ENCODE measurements around the gene SRD5A1.
"Not testable (repeated sequence)": the region's sequence is repeated elsewhere in the genome, so short reads cannot be mapped to it uniquely, and the experiment has no call there.

The SRD5A1 gene

DNA sequence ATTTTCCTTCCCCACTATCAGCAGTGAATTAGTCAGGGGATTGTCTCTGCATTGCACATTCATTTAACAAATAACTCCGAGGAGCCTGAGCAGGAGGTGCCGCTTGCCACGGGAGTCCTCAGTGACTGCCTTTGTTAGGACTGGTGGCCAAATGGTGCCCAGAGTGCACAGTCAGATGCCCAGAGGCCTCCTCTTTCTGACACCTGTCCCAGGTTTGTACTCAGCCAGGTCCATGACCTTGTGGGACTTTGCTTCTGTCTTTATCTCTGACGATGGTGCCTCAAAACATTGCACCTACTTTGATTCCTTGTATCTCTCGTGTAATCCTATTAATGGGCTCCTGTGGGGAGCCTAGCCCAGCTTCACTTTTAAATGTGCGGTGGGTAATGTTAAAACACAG is 4.3 kb downstream of the SRD5A1 start:
- peak overlapping the region; percentile 80 for H3K27ac ChIP-seq
- DNase-seq (ENCODE audit: low read depth, low spot score) = no peak

DNA sequence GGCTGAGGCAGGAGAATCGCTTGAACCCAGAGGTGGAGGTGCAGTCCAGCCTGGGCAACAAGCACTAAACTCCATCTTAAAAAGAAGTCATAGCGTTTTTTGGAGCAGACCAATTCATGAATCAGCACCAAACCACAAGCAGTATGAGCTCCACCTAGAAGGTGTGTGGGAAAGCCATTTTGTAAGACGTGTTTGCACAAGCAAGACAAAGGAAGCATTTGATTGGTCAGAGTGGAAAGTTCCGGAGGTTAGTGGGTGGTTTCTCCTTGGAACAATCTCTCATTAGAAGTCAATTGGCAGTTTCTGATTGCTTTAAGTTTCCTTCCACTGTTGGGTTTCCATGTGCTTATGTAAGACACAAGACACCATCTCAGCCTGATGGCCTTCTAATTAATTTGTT is 5.0 kb downstream of the SRD5A1 start:
- H3K27ac ChIP-seq = peak overlapping the region; percentile 80
- peak; percentile 96 for DNase-seq (ENCODE audit: low read depth, low spot score)

DNA sequence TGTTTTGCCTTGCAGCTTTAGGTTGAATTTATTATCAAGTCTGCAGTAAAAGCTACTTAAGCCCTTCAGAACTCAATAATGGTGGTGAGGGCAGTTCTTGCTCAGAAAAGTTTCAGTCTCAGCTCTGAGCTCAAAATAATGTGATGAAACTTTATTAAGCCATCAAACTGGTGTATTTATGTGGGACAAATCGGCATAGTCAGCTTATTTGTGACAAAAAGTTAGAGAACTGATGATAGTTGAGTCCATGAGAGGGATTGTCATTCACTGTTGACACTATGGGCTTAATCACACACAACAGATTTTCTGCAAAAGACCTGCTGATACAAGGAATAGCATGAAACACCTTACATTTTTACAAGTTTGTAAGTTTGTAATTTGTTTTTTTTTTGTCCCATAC is 9.4 kb downstream of the SRD5A1 start:
- no peak overlapping the region for H3K27ac ChIP-seq
- no peak for DNase-seq (ENCODE audit: low read depth, low spot score)

DNA sequence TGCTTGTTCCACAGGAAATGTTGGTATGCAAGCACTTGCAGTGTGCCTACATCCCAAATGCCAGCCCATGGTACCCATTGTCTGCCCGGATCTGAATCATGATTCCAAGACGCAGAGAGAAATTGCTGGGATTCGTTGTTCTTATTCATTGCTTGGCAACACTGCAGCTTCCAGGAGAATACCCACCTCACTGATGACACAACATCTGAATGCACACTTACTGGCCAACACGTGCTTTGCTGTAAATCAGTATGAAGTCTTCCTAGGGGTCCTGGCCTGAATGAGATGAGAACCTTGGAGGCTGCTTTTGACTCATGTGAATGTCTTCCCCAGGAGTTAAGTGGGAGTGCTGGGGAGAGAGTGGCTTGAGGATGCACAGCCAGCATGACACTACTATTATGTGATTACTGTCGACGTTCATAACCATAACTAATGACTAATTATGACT is 11.6 kb downstream of the SRD5A1 start:
- no peak for DNase-seq (ENCODE audit: low read depth, low spot score)
- H3K27ac ChIP-seq = no peak overlapping the region

- H3K27ac ChIP-seq; DNase-seq (ENCODE audit: low read depth, low spot score): not testable (repeated sequence)
Observed at GRCh38 chr5:6645571-6646362, 12.5 kb downstream of the SRD5A1 start.

- no peak for DNase-seq (ENCODE audit: low read depth, low spot score)
- H3K27ac ChIP-seq = no peak overlapping the region
Observed at GRCh38 chr5:6649186-6649585, 15.9 kb downstream of the SRD5A1 start.

DNA sequence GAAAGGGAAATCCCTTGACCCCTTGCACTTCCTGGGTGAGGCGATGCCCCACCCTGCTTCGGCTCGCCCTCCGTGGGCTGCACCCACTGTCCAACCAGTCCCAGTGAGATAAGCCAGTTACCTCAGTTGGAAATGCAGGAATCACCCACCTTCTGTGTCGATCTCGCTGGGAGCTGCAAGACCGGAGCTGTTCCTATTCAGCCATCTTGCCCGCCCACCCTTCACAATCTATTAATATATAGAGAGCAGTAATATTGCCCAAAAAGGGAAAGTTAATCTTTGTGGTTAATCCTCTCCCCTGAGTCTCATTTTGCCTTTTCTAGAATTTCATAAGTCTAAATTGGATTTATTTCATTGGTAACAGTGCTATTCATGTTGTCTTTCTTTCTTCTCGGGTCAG is 16.4 kb downstream of the SRD5A1 start:
- DNase-seq (ENCODE audit: low read depth, low spot score) = no peak
- no peak overlapping the region for H3K27ac ChIP-seq

- no peak for DNase-seq (ENCODE audit: low read depth, low spot score)
Observed at GRCh38 chr5:6652025-6652424, 18.8 kb downstream of the SRD5A1 start.

GRCh38 chr5:6655432-6655831 is 22.2 kb downstream of the SRD5A1 start:
- DNase-seq (ENCODE audit: low read depth, low spot score) = no peak
- no peak overlapping the region for H3K27ac ChIP-seq

More at GRCh38 chr5:6652025-6652424, 18.8 kb downstream of the SRD5A1 start:
- no peak overlapping the region for H3K27ac ChIP-seq

- no peak overlapping the region for H3K27ac ChIP-seq
- no peak for DNase-seq (ENCODE audit: low read depth, low spot score)
Observed at GRCh38 chr5:6656680-6657079, 23.4 kb downstream of the SRD5A1 start.

DNA sequence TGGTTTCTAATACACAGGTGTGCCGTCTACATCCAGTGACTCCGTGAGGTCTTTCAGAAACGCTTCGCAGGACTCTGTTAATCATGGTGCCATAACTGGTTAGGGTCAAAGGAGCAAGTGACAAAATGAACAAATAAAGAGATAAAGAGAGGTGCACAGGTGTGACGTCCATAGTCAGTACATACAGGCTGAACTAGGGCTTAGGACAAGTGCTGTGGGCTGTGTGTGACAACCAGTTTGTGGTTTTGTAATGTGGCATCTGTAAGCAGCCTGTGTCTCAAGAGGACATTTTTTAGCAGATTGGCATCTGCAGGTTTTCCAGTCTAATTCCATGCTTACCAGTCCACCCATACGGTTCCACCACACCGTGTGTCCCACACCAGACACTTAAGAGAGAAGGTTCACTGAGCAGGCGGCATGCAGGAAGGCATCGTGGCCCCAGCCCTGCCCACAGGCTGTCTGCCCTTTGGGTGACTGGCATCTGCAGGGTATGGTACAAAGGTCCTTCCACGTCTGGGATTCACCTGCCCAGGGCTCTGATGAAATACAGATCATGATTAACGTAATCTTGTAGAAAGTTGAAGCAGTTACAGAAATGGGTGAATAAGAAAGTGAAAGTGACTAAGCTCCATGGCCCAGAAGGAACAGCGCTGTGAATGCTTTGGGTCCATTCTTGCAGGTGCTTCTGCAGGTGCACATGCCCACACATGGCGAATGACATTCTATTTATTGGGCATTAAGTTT is 26.9 kb downstream of the SRD5A1 start:
- no peak for DNase-seq (ENCODE audit: low read depth, low spot score)
- no peak overlapping the region for H3K27ac ChIP-seq

- no peak overlapping the region for H3K27ac ChIP-seq
- no peak for DNase-seq (ENCODE audit: low read depth, low spot score)
Observed at GRCh38 chr5:6660688-6661087, 27.4 kb downstream of the SRD5A1 start.

DNA sequence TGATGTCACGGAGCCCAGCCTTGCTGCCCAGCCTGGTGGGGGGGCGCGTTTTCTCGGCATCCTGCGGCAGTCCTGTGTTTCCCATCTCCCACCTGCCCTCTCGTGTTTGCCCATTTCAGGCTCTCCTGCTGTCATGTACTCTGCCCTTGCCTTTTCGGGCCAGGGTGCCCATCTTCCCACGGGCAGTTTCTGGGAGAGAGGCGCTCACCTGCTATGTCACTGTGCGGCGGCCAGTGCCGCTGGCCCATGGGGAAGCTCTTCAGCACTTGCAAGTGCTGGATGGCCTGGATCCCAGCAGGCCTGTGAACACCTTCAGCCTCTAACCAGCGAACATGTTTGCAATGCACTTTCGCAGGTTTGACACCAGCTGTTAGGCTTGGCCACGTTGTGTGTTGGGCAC is 33.5 kb downstream of the SRD5A1 start:
- no peak for DNase-seq (ENCODE audit: low read depth, low spot score)
- H3K27ac ChIP-seq = no peak overlapping the region

- no peak for DNase-seq (ENCODE audit: low read depth, low spot score)
- H3K27ac ChIP-seq = no peak overlapping the region
Observed at GRCh38 chr5:6667648-6668047, 34.4 kb downstream of the SRD5A1 start.

GRCh38 chr5:6668717-6669116 is 35.5 kb downstream of the SRD5A1 start:
- DNase-seq (ENCODE audit: low read depth, low spot score); H3K27ac ChIP-seq: not testable (repeated sequence)

DNA sequence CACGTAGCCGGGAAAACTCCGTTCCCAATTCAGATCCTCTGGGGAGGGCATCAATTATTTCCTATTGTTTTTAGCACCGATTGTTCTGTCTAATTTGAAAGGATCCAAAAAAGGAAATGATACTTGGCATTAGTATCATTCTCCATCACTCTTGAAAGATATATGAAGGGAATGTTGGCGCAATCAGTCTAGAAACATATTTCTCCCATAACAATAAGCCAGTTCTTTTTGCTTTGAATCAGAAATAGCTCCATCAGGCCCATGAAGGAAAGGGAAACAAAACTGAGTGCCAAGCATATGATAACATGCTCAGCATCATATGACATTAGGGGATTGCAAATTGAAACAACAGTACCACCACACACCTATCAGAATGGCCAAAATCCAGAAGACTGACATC is 39.8 kb downstream of the SRD5A1 start:
- no peak overlapping the region for H3K27ac ChIP-seq
- DNase-seq (ENCODE audit: low read depth, low spot score) = no peak

DNA sequence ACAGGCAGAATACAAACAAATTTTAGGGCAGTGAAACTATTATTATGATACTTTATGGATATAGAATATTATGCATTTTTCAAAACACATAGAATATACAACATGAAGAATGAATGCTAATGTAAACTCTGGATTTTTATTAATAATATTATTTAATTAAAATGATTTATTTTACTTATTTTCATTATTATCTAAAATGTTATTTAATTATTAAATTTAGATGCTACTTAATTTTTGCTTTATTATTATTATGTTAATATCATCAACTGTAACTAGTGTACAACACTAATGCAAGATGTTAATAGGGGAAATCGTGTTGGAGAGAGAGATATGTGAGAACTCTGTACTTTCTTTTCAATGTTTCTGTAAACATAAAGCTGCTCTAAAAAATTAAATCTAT is 40.7 kb downstream of the SRD5A1 start:
- DNase-seq (ENCODE audit: low read depth, low spot score) = no peak
- no peak overlapping the region for H3K27ac ChIP-seq

GRCh38 chr5:6674421-6674820 is 41.2 kb downstream of the SRD5A1 start:
- no peak for DNase-seq (ENCODE audit: low read depth, low spot score)
- H3K27ac ChIP-seq = no peak overlapping the region

DNA sequence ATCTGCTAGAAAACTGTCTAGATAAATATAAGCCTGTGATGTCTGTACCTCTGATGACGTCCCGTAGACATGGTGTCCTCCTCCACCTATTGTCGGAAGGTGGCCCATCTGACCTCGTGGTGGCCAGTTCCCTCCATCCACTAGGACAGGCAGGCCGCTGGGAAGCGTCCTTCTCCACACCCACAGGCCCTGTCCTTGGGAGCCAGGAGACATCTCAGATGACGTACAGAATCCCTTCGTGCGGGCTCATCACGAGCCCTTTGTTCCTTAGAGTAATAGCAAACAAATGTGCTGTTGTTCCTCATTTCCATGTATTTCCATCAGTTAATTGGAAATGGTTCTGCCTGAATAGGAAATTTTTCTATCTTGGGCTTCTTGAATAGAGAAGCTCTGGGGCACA is 41.6 kb downstream of the SRD5A1 start:
- DNase-seq (ENCODE audit: low read depth, low spot score) = no peak
- no peak overlapping the region for H3K27ac ChIP-seq

- DNase-seq (ENCODE audit: low read depth, low spot score) = no peak
- H3K27ac ChIP-seq = no peak overlapping the region
Observed at GRCh38 chr5:6675784-6676491, 42.7 kb downstream of the SRD5A1 start.

DNA sequence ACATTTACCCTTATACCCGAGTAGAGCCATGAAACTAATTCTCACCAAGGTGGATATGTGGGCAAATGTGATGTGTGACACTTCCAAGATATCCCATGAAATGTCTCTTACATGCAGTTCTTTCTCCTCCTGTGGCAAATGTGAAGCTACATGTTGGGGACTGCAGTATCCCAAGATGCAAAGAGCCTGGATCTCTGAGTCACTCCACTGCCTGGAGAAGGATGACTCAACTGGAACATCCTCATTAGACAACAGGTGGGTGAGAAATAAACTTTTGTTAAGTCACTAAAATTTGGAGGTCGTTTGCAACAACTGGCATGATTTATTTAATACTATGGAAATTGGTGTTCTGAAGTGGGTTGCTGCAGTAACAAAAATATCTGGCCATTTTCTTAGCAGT is 43.5 kb downstream of the SRD5A1 start:
- H3K27ac ChIP-seq = no peak overlapping the region
- DNase-seq (ENCODE audit: low read depth, low spot score) = peak; percentile 16

All from epithelial cell of prostate (primary cell).